ENCODE data around the gene SLFN11.

DNA sequence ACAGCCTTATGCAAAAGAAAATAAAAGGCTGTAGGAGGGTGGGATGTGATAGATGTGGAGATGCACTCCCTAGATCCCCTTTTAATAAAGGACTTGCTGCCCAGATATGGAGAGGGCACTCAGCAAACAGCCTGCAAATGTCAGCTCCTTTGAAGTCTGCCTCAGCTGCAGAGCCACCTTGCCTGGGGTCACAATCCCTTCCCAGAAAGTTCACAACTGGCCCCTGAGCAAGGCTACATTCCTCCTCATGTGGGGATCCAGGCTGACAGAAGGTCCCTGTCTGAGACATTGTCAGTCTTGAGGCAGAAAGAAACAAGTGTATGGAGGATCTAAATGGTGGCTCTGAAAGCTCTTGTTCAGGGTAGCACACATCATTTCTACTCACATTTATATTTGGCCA lies 36.1 kb downstream of the SLFN11 start:
- TF ChIP-seq EZH2 (IDR thresholded peaks at IDR 0.05; ENCODE audit: low read length, unreplicated experiment) (no peak), EZH2phosphoT487 (IDR thresholded peaks at IDR 0.05; ENCODE audit: borderline replicate concordance, low read length) (no peak)
- TF ChIP-seq, protein P1, sequence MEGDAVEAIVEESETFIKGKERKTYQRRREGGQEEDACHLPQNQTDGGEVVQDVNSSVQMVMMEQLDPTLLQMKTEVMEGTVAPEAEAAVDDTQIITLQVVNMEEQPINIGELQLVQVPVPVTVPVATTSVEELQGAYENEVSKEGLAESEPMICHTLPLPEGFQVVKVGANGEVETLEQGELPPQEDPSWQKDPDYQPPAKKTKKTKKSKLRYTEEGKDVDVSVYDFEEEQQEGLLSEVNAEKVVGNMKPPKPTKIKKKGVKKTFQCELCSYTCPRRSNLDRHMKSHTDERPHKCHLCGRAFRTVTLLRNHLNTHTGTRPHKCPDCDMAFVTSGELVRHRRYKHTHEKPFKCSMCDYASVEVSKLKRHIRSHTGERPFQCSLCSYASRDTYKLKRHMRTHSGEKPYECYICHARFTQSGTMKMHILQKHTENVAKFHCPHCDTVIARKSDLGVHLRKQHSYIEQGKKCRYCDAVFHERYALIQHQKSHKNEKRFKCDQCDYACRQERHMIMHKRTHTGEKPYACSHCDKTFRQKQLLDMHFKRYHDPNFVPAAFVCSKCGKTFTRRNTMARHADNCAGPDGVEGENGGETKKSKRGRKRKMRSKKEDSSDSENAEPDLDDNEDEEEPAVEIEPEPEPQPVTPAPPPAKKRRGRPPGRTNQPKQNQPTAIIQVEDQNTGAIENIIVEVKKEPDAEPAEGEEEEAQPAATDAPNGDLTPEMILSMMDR (conservative IDR thresholded peaks at IDR 0.05; ENCODE audit: low read depth, low read length), result no peak
